Measurements from ENCODE around the gene IL17RD. TPM values are rescaled to one million over a fixed set of nuclear protein-coding genes. Genes with fewer than 3 reads are reported as not detected.

IL17RD gene
- total RNA-seq, 2 experiments from 2014 or later: not detected

GRCh38 chr3:57194641-57195040, 29.5 kb upstream of the IL17RD start:
- Histone ChIP-seq H3K36me3 (ENCODE audit: insufficient read depth, low read length) (no peaks in the 10 kb centered on the region), H3K4me1 (ENCODE audit: insufficient read depth, low read length) (no peaks in the 10 kb centered on the region), H3K27ac (ENCODE audit: low read depth in 1 of 2, low read length in 2 of 2) (no peak overlapping the region), H3K27me3 (ENCODE audit: control insufficient read depth in 1 of 2, insufficient read depth in 2 of 2, low read length in 2 of 2) (peaks cover 0 to under 1% of the 10 kb centered on the region in 2 experiments), H3K4me3 (ENCODE audit: low read length) (no peak overlapping the region), H3K9me3 (ENCODE audit: control insufficient read depth in 1 of 2, insufficient read depth in 1 of 2, low read length in 2 of 2) (peaks cover 0 to 5% of the 10 kb centered on the region in 2 experiments)
- ChIA-PET POLR2A (no interaction called here), CTCF (interaction anchor here (1.3 kb wide), 1 partner anchor 24 kb away, joined by 4 read pairs; no protein-coding TSS in a partner anchor)
- ATAC-seq (ENCODE audit: poor library complexity) (no peak), DNase-seq (no peak)
- no peaks in the 10 kb centered on the region for H3K36me3 Mint-ChIP-seq (ENCODE audit: low read depth)
- intact Hi-C loops (cut with DNase I, micrococcal nuclease): no loop called here
- no peaks in the 10 kb centered on the region for H3K9me3 Mint-ChIP-seq
- H3K27me3 Mint-ChIP-seq: peaks cover 33% of the 10 kb centered on the region
- no peak overlapping the region for H3K4me3 Mint-ChIP-seq
- H3K27ac Mint-ChIP-seq: no peak overlapping the region
- H3K4me1 Mint-ChIP-seq (ENCODE audit: low read depth): no peaks in the 10 kb centered on the region
- TF ChIP-seq CTCF (IDR thresholded peaks at IDR 0.05): no peak

GRCh38 chr3:57192028-57192427, 26.9 kb upstream of the IL17RD start:
- ChIA-PET POLR2A (no interaction called here), CTCF (no interaction called here)
- no peak overlapping the region for H3K27ac ChIP-seq (ENCODE audit: low read depth in 1 of 2, low read length in 2 of 2)
- Mint-ChIP-seq H3K9me3 (no peaks in the 10 kb centered on the region), H3K27ac (no peak overlapping the region), H3K4me1 (ENCODE audit: low read depth) (no peaks in the 10 kb centered on the region), H3K36me3 (ENCODE audit: low read depth) (no peaks in the 10 kb centered on the region), H3K4me3 (no peak overlapping the region), H3K27me3 (peaks cover 30% of the 10 kb centered on the region)
- no peaks in the 10 kb centered on the region for H3K36me3 ChIP-seq (ENCODE audit: insufficient read depth, low read length)
- DNase-seq (no peak), ATAC-seq (ENCODE audit: poor library complexity) (no peak)
- H3K4me1 ChIP-seq (ENCODE audit: insufficient read depth, low read length): no peaks in the 10 kb centered on the region
- H3K4me3 ChIP-seq (ENCODE audit: low read length): no peak overlapping the region
- peaks cover 0 to 3% of the 10 kb centered on the region in 2 experiments for H3K9me3 ChIP-seq (ENCODE audit: control insufficient read depth in 1 of 2, insufficient read depth in 1 of 2, low read length in 2 of 2)
- no peak for TF ChIP-seq CTCF (IDR thresholded peaks at IDR 0.05)
- peaks cover 0 to 2% of the 10 kb centered on the region in 2 experiments for H3K27me3 ChIP-seq (ENCODE audit: control insufficient read depth in 1 of 2, insufficient read depth in 2 of 2, low read length in 2 of 2)
- intact Hi-C loops (cut with DNase I, micrococcal nuclease): no loop called here

GRCh38 chr3:57184526-57184925, 19.4 kb upstream of the IL17RD start:
- Histone ChIP-seq H3K4me1 (ENCODE audit: insufficient read depth, low read length) (no peaks in the 10 kb centered on the region), H3K9me3 (ENCODE audit: control insufficient read depth in 1 of 2, insufficient read depth in 1 of 2, low read length in 2 of 2) (no peaks in the 10 kb centered on the region), H3K36me3 (ENCODE audit: insufficient read depth, low read length) (no peaks in the 10 kb centered on the region), H3K27me3 (ENCODE audit: control insufficient read depth in 1 of 2, insufficient read depth in 2 of 2, low read length in 2 of 2) (peaks cover 0 to 6% of the 10 kb centered on the region in 2 experiments), H3K4me3 (ENCODE audit: low read length) (no peak overlapping the region), H3K27ac (ENCODE audit: low read depth in 1 of 2, low read length in 2 of 2) (no peak overlapping the region)
- no peaks in the 10 kb centered on the region for H3K36me3 Mint-ChIP-seq (ENCODE audit: low read depth)
- intact Hi-C loops (cut with DNase I, micrococcal nuclease): no loop called here
- TF ChIP-seq CTCF (IDR thresholded peaks at IDR 0.05): no peak
- peaks cover under 1% of the 10 kb centered on the region for H3K27me3 Mint-ChIP-seq
- H3K27ac Mint-ChIP-seq: no peak overlapping the region
- no peaks in the 10 kb centered on the region for H3K4me1 Mint-ChIP-seq (ENCODE audit: low read depth)
- DNase-seq (no peak), ATAC-seq (ENCODE audit: poor library complexity) (no peak)
- ChIA-PET POLR2A (no interaction called here), CTCF (no interaction called here)
- H3K4me3 Mint-ChIP-seq: no peak overlapping the region
- no peaks in the 10 kb centered on the region for H3K9me3 Mint-ChIP-seq

Measured in CD4-positive, alpha-beta T cell (primary cell).